Kidney (tissue), 14 donors: Measurements from ENCODE around the gene PRKAG2. TPM values are rescaled to one million over a fixed set of nuclear protein-coding genes. Genes with fewer than 3 reads are reported as not detected.

Experiments
- DNase-seq, 5 donors: peaks; one replicate each; pipeline ENCODE4 v3.0.0-alpha.2; 2013 to 2020
- FAIRE-seq: peaks from 2 replicates; lab custom pipeline; 2012; peaks lifted over from hg19 to GRCh38; lab: Jason Lieb, UNC
- H3K27ac ChIP-seq, 2 donors: one replicate each; pipeline ENCODE4 v1.7.0; 2013; ENCODE audit warnings: low read depth in 2 of 2, low read length in 2 of 2, inconsistent platforms in 1 of 2
- H3K27me3 ChIP-seq: one replicate; pipeline ENCODE4 v1.7.1; 2013; ENCODE audit warnings: low read length, inconsistent platforms; ENCODE audit not compliant: control insufficient read depth, insufficient read depth
- H3K36me3 ChIP-seq, 3 donors: one replicate each; pipeline versions ENCODE4 v1.7.0 to v1.7.1; 2013; ENCODE audit warnings: low read length in 3 of 3, control low read depth in 1 of 3, inconsistent platforms in 1 of 3; ENCODE audit not compliant: insufficient read depth in 3 of 3, control insufficient read depth in 2 of 3
- H3K4me1 ChIP-seq, 3 donors: one replicate each; pipeline versions ENCODE4 v1.7.0 to v1.7.1; 2013; ENCODE audit warnings: low read length in 3 of 3, inconsistent platforms in 1 of 3, low read depth in 1 of 3; ENCODE audit not compliant: control insufficient read depth in 2 of 3, insufficient read depth in 2 of 3
- H3K4me3 ChIP-seq, 3 donors: one replicate each; pipeline versions ENCODE4 v1.7.0 to v1.8.1; 2013; ENCODE audit warnings: low read length in 3 of 3, control low read depth in 1 of 3, inconsistent platforms in 1 of 3
- H3K9ac ChIP-seq, 3 donors: one replicate each; pipeline versions ENCODE4 v1.7.0 to v1.7.1; 2013; ENCODE audit warnings: low read length in 3 of 3, control low read depth in 1 of 3, inconsistent platforms in 1 of 3
- H3K9me3 ChIP-seq, 3 donors: one replicate each; pipeline versions ENCODE4 v1.7.0 to v1.7.1; 2013; ENCODE audit warnings: low read length in 3 of 3, control low read depth in 1 of 3, inconsistent platforms in 1 of 3; ENCODE audit not compliant: control insufficient read depth in 2 of 3, insufficient read depth in 1 of 3
- CTCF ChIP-seq: IDR thresholded peaks from 3 replicates; pipeline ENCODE4 v1.5.1; 2012; ENCODE audit warnings: mild to moderate bottlenecking, moderate library complexity, borderline replicate concordance; ENCODE audit not compliant: insufficient read depth; ENCODE audit errors: extremely low read depth
- intact Hi-C: fragments of 100-400 bp; cut with DNase I; formaldehyde crosslinking; loops from one replicate; pipeline ENCODE4 v1.11.1; 2022
- polyA plus RNA-seq: library from polyadenylated mRNA; stranded (reverse); fragments of 350-450 nt; fragmentation: Illumina TruSeq; extraction: RNeasy Lipid Tissue Mini Kit (QIAGEN cat#74804); gene quantifications from one replicate; pipeline ENCODE4 v1.2.3, GENCODE V29; 2014; ENCODE audit warnings: low read depth, low replicate concordance; ENCODE audit not compliant: insufficient read depth
- total RNA-seq: library from RNA; stranded (reverse); fragmentation: NEBNext Ultra II Directional; extraction: Animal tissue kit (Norgen Biotek cat#: 25700); gene quantifications from one replicate; pipeline ENCODE4 v1.2.1, GENCODE V29; 2021
- donor health status: control.
- donor health status: control.
- donor health status: control.
- donor health status: control.
- donor health status: control.
- donor health status: DM: yes; HTN: yes; CAD: no.
- donor health status: Normal renal cell carcinoma (clear cell type).

Gene PRKAG2
- total and polyA plus RNA-seq, 2 donors from 2014 or later, result 40.7 to 40.9 TPM

GRCh38 chr7:151756866-151757265 is 120.0 kb downstream of the PRKAG2 start:
- DNase-seq (peak in 1 of 5 donors; percentile 45), FAIRE-seq (no peak)
- Histone ChIP-seq H3K9ac (no peak overlapping the region), H3K4me1 (peaks cover 0 to 21% (median 4%) of the 10 kb centered on the region in 3 donors), H3K36me3 (peaks cover 0 to 2% (median 0%) of the 10 kb centered on the region in 3 donors), H3K27me3 (no peaks in the 10 kb centered on the region), H3K4me3 (no peak overlapping the region), H3K9me3 (no peaks in the 10 kb centered on the region), H3K27ac (no peak overlapping the region)
- intact Hi-C loops, result no loop called here
- TF ChIP-seq CTCF, result no peak

- Histone ChIP-seq H3K9ac (no peak overlapping the region), H3K9me3 (no peaks in the 10 kb centered on the region), H3K36me3 (peaks cover 0 to 2% (median 0%) of the 10 kb centered on the region in 3 donors), H3K4me1 (peaks cover 0 to 21% (median 4%) of the 10 kb centered on the region in 3 donors), H3K27me3 (no peaks in the 10 kb centered on the region), H3K27ac (no peak overlapping the region), H3K4me3 (no peak overlapping the region)
- DNase-seq, result peak in 1 of 5 donors; percentile 74
- intact Hi-C loops, result no loop called here
- no peak for FAIRE-seq
- no peak for TF ChIP-seq CTCF
Observed at GRCh38 chr7:151756076-151756731, 120.7 kb downstream of the PRKAG2 start.

GRCh38 chr7:151755131-151755801 is 121.6 kb downstream of the PRKAG2 start:
- DNase-seq, result peak in 2 of 5 donors; percentile 52 to 80
- no peak overlapping the region for H3K4me3 ChIP-seq
- intact Hi-C loops, result no loop called here
- peaks cover 0 to 21% (median 4%) of the 10 kb centered on the region in 3 donors for H3K4me1 ChIP-seq
- FAIRE-seq, result no peak
- peak overlapping the region; percentile 27 to 83 for H3K27ac ChIP-seq
- TF ChIP-seq CTCF, result no peak
- H3K9me3 ChIP-seq, result no peaks in the 10 kb centered on the region
- H3K9ac ChIP-seq, result peak overlapping the region in 1 of 3 donors; percentile 31
- H3K36me3 ChIP-seq, result peaks cover 0 to 2% (median 0%) of the 10 kb centered on the region in 3 donors
- H3K27me3 ChIP-seq, result no peaks in the 10 kb centered on the region
